Mesothelial cell of epicardium (in vitro differentiated cells): ENCODE results near the gene DCUN1D2. TPM values are rescaled to one million over a fixed set of nuclear protein-coding genes. Genes with fewer than 3 reads are reported as not detected.

ENCODE experiments used
- DNase-seq, 2 experiments: peaks; one replicate each; pipeline ENCODE4 v3.0.0; 2021; ENCODE audit warnings: low spot score in 2 of 2; ENCODE audit not compliant: unreplicated experiment in 2 of 2
- H3K27ac Mint-ChIP-seq: 2 replicates; pipeline ENCODE4 v1.8.0; 2021; ENCODE audit warnings: mixed read lengths
- H3K27me3 Mint-ChIP-seq: 2 replicates; pipeline ENCODE4 v1.8.0; 2021; ENCODE audit warnings: low read depth, mixed read lengths
- H3K36me3 Mint-ChIP-seq: 2 replicates; pipeline ENCODE4 v1.8.0; 2021; ENCODE audit warnings: mixed read lengths
- H3K4me1 Mint-ChIP-seq: 2 replicates; pipeline ENCODE4 v1.8.0; 2021; ENCODE audit warnings: mixed read lengths
- H3K4me3 Mint-ChIP-seq: 2 replicates; pipeline ENCODE4 v1.8.0; 2021; ENCODE audit warnings: mild to moderate bottlenecking, moderate library complexity, mixed read lengths
- H3K9me3 Mint-ChIP-seq: 2 replicates; pipeline ENCODE4 v1.8.0; 2021; ENCODE audit warnings: mixed read lengths
- CTCF ChIP-seq: fragments of 200-600 bp; sonication (generic); IDR thresholded peaks from one replicate; pipeline ENCODE4 v1.5.0; 2021; ENCODE audit warnings: antibody characterized with exemption; ENCODE audit not compliant: unreplicated experiment
- total RNA-seq: library from RNA; stranded (reverse); gene quantifications from 3 replicates; pipeline ENCODE4 v1.2.1, GENCODE V29; 2021

The DCUN1D2 gene
- total RNA-seq, 1 donor from 2014 or later: 40.2 TPM

- H3K36me3 Mint-ChIP-seq: peaks cover 6% of the 10 kb centered on the region
- no peak overlapping the region for H3K4me3 Mint-ChIP-seq
- no peaks in the 10 kb centered on the region for H3K27me3 Mint-ChIP-seq
- no peaks in the 10 kb centered on the region for H3K4me1 Mint-ChIP-seq
- no peak overlapping the region for H3K27ac Mint-ChIP-seq
- DNase-seq: no peak
- H3K9me3 Mint-ChIP-seq: no peaks in the 10 kb centered on the region
- no peak for TF ChIP-seq CTCF
These were observed 60.0 kb downstream of the DCUN1D2 start for GRCh38 chr13:113430378-113431110.

- Mint-ChIP-seq H3K9me3 (no peaks in the 10 kb centered on the region), H3K27me3 (no peaks in the 10 kb centered on the region), H3K4me1 (no peaks in the 10 kb centered on the region), H3K27ac (no peak overlapping the region), H3K4me3 (no peak overlapping the region), H3K36me3 (peaks cover 6% of the 10 kb centered on the region)
- DNase-seq: no peak
- TF ChIP-seq CTCF: no peak
These were observed 60.9 kb downstream of the DCUN1D2 start for GRCh38 chr13:113429608-113429985.

GRCh38 chr13:113428871-113429607 lies 61.5 kb downstream of the DCUN1D2 start:
- Mint-ChIP-seq H3K9me3 (no peaks in the 10 kb centered on the region), H3K4me3 (no peak overlapping the region), H3K27me3 (no peaks in the 10 kb centered on the region), H3K36me3 (peaks cover 6% of the 10 kb centered on the region), H3K4me1 (no peaks in the 10 kb centered on the region), H3K27ac (no peak overlapping the region)
- no peak for TF ChIP-seq CTCF
- no peak for DNase-seq

GRCh38 chr13:113428469-113428865 lies 62.0 kb downstream of the DCUN1D2 start:
- Mint-ChIP-seq H3K27ac (no peak overlapping the region), H3K4me1 (no peaks in the 10 kb centered on the region), H3K27me3 (no peaks in the 10 kb centered on the region), H3K36me3 (peaks cover 6% of the 10 kb centered on the region), H3K4me3 (no peak overlapping the region), H3K9me3 (no peaks in the 10 kb centered on the region)
- no peak for TF ChIP-seq CTCF
- no peak for DNase-seq

GRCh38 chr13:113427562-113428468 lies 62.7 kb downstream of the DCUN1D2 start:
- no peak overlapping the region for H3K4me3 Mint-ChIP-seq
- no peak for DNase-seq

More at GRCh38 chr13:113427562-113428468, 62.7 kb downstream of the DCUN1D2 start:
- H3K36me3 Mint-ChIP-seq: peaks cover 6% of the 10 kb centered on the region
- TF ChIP-seq CTCF: no peak
- no peaks in the 10 kb centered on the region for H3K27me3 Mint-ChIP-seq
- H3K9me3 Mint-ChIP-seq: no peaks in the 10 kb centered on the region
- H3K27ac Mint-ChIP-seq: peak overlapping the region; percentile 16
- H3K4me1 Mint-ChIP-seq: no peaks in the 10 kb centered on the region
